SK-N-SH (cell line): Measurements from ENCODE around the gene AGO3. TPM values are rescaled to one million over a fixed set of nuclear protein-coding genes. Genes with fewer than 3 reads are reported as not detected.
A peak's percentile ranks its signal among the peaks of the same experiment; 100 is the strongest.

ENCODE experiments used
- CTCF ChIA-PET: fragments of 300-600, 350-600 bp; formaldehyde crosslinking; extraction: SDS; loops from one replicate; lab custom pipeline; 2021; lab: Yijun Ruan, JAX
- POLR2A ChIA-PET: fragments of 350-600 bp; sonication (Branson Sonifier 250); formaldehyde crosslinking; extraction: SDS; loops from one replicate; lab custom pipeline; 2020; ENCODE audit warnings: antibody characterized with exemption, inconsistent platforms; lab: Yijun Ruan, JAX
- DNase-seq: peaks from one replicate; pipeline ENCODE4 v3.0.0; 2012
- H2AFZ ChIP-seq: fragments of 200-600 bp; sonication (generic); 2 replicates; pipeline ENCODE4 v1.8.1; 2016; ENCODE audit warnings: antibody characterized with exemption, mild to moderate bottlenecking, low read depth
- H3F3A ChIP-seq: fragments of 200-600 bp; sonication (generic); replicated peaks from 2 replicates; pipeline ENCODE3; 2016; ENCODE audit warnings: antibody characterized with exemption, mild to moderate bottlenecking; ENCODE audit not compliant: insufficient read depth
- H3K27ac ChIP-seq, 2 experiments: fragments of 200-500 bp in 1 of 2; fragments of 200-600 bp in 1 of 2; sonication (Bioruptor generic) in 1 of 2; sonication (generic), shearing (Covaris generic) in 1 of 2; 2 replicates each; pipeline versions ENCODE4 v1.5.1 to v1.6.1; 2014 to 2016; ENCODE audit warnings: low read depth in 2 of 2, inconsistent platforms in 1 of 2, low read length in 1 of 2, mild to moderate bottlenecking in 1 of 2, mixed read lengths in 1 of 2
- H3K27me3 ChIP-seq: fragments of 200-600 bp; sonication (generic), shearing (Covaris generic); 2 replicates; pipeline ENCODE4 v1.6.1; 2016; ENCODE audit warnings: mixed run types; ENCODE audit not compliant: insufficient read depth
- H3K36me3 ChIP-seq, 2 experiments: fragments of 200-500 bp in 1 of 2; fragments of 200-600 bp in 1 of 2; sonication (Bioruptor generic) in 1 of 2; sonication (generic) in 1 of 2; replicated peaks in 1 of 2; 2 replicates each; pipeline versions ENCODE3 to v1.5.1; 2014 to 2016; ENCODE audit warnings: low read length in 1 of 2, mild to moderate bottlenecking in 1 of 2; ENCODE audit not compliant: insufficient read depth in 2 of 2, control insufficient read depth in 1 of 2
- H3K4me1 ChIP-seq, 2 experiments: fragments of 200-500 bp in 1 of 2; fragments of 200-600 bp in 1 of 2; sonication (Bioruptor generic) in 1 of 2; sonication (generic), shearing (Covaris generic) in 1 of 2; 2 replicates each; pipeline versions ENCODE4 v1.5.1 to v1.6.1; 2014 to 2016; ENCODE audit warnings: low read depth in 1 of 2, low read length in 1 of 2, mixed run types in 1 of 2; ENCODE audit not compliant: insufficient read depth in 2 of 2, control insufficient read depth in 1 of 2
- H3K4me2 ChIP-seq: fragments of 200-600 bp; sonication (generic), shearing (Covaris generic); 2 replicates; pipeline ENCODE4 v1.6.1; 2017; ENCODE audit warnings: mixed run types
- H3K4me3 ChIP-seq, 2 experiments: fragments of 200-500 bp in 1 of 2; fragments of 200-600 bp in 1 of 2; sonication (Bioruptor generic) in 1 of 2; sonication (generic), shearing (Covaris generic) in 1 of 2; 2 replicates each; pipeline versions ENCODE4 v1.5.1 to v1.8.1; 2014 to 2016; ENCODE audit warnings: low read depth in 2 of 2, inconsistent platforms in 1 of 2, low read length in 1 of 2, mild to moderate bottlenecking in 1 of 2, mixed read lengths in 1 of 2, moderate library complexity in 1 of 2
- H3K79me2 ChIP-seq: fragments of 200-600 bp; sonication (generic); 2 replicates; pipeline ENCODE4 v1.8.1; 2017; ENCODE audit warnings: mild to moderate bottlenecking; ENCODE audit not compliant: insufficient read depth
- H3K9ac ChIP-seq: fragments of 200-600 bp; sonication (generic); 2 replicates; pipeline ENCODE4 v1.6.1; 2017; ENCODE audit warnings: mixed run types
- H3K9me2 ChIP-seq: fragments of 200-600 bp; sonication (generic); 2 replicates; pipeline ENCODE4 v1.6.1; 2017; ENCODE audit warnings: mixed run types
- H3K9me3 ChIP-seq: fragments of 200-600 bp; sonication (generic); 2 replicates; pipeline ENCODE4 v1.6.1; 2017; ENCODE audit warnings: mixed run types, mild to moderate bottlenecking, moderate library complexity
- H4K20me1 ChIP-seq: fragments of 200-600 bp; sonication (generic); 2 replicates; pipeline ENCODE4 v1.6.1; 2017; ENCODE audit warnings: mild to moderate bottlenecking, mixed run types; ENCODE audit not compliant: insufficient read depth
- CHD2 ChIP-seq: fragments of 150-350 bp; IDR thresholded peaks from 2 replicates; pipeline ENCODE4 v1.6.1; 2018; ENCODE audit warnings: low read length; ENCODE audit not compliant: partially characterized antibody
- FOSL2 ChIP-seq: IDR thresholded peaks from 2 replicates; pipeline ENCODE4 v1.4.0; 2012; ENCODE audit warnings: low read depth, mild to moderate bottlenecking, moderate library complexity, borderline replicate concordance
- FOXJ3 ChIP-seq: sonication (generic); formaldehyde crosslinking; IDR thresholded peaks from 2 replicates; pipeline ENCODE4 v1.5.1; 2020; ENCODE audit warnings: mild to moderate bottlenecking, missing genetic modification reagents
- FOXM1 ChIP-seq: IDR thresholded peaks from 2 replicates; pipeline ENCODE4 v1.4.0; 2012; ENCODE audit warnings: low read depth, mild to moderate bottlenecking
- GATA2 ChIP-seq: sonication (generic); formaldehyde crosslinking; IDR thresholded peaks from 2 replicates; pipeline ENCODE4 v1.5.0; 2020; ENCODE audit warnings: mild to moderate bottlenecking, missing genetic modification reagents
- MXI1 ChIP-seq: IDR thresholded peaks from 2 replicates; pipeline ENCODE4 v1.6.1; 2012; ENCODE audit warnings: mild to moderate bottlenecking, low read depth, low read length, improper control_type of control experiment
- POLR2AphosphoS5 ChIP-seq: IDR thresholded peaks from 2 replicates; pipeline ENCODE4 v1.6.1; 2012; ENCODE audit warnings: low read depth, low read length
- RCOR1 ChIP-seq: fragments of 150-350 bp; IDR thresholded peaks from 2 replicates; pipeline ENCODE4 v1.6.1; 2017; ENCODE audit warnings: antibody characterized with exemption, low read length
- SIN3A ChIP-seq: IDR thresholded peaks from 2 replicates; pipeline ENCODE4 v1.6.1; 2012; ENCODE audit warnings: low read depth, mild to moderate bottlenecking, low read length, moderate library complexity, borderline replicate concordance
- SMC3 ChIP-seq: IDR thresholded peaks from 2 replicates; pipeline ENCODE4 v1.6.1; 2012; ENCODE audit warnings: low read depth, low read length, improper control_type of control experiment
- TCF12 ChIP-seq: IDR thresholded peaks from 2 replicates; pipeline ENCODE4 v1.4.0; 2012
- TEAD4 ChIP-seq: IDR thresholded peaks from 2 replicates; pipeline ENCODE4 v1.4.0; 2012; ENCODE audit warnings: mild to moderate bottlenecking, borderline replicate concordance; ENCODE audit not compliant: insufficient read depth
- WGBS: methylation state at CpG from one replicate; pipeline ENCODE4 v1.1.6; 2017; ENCODE audit warnings: low lambda C conversion rate; 5-methylcytosine and 5-hydroxymethylcytosine counted together
- polyA plus RNA-seq, 3 experiments: library from polyadenylated mRNA; depleted of rRNA; stranded (reverse); fragments of >200 nt; gene quantifications; 2 replicates each; pipeline ENCODE4 v1.2.3, GENCODE V29; 2012
- TF ChIP-seq, protein P1 (sequence below): fragments of 200-600 bp; sonication (generic); IDR thresholded peaks from 2 replicates; pipeline ENCODE4 v1.6.1; 2017; ENCODE audit warnings: antibody characterized with exemption, mild to moderate bottlenecking, moderate library complexity
- TF ChIP-seq, protein P2 (sequence below): fragments of 150-350 bp; IDR thresholded peaks from 2 replicates; pipeline ENCODE4 v1.6.1; 2017; ENCODE audit warnings: antibody characterized with exemption, low read length, low read depth, borderline replicate concordance
- TF ChIP-seq, protein P3 (sequence below): IDR thresholded peaks from 2 replicates; pipeline ENCODE4; 2012
- TF ChIP-seq, protein P4 (sequence below): IDR thresholded peaks from 2 replicates; pipeline ENCODE4 v1.6.1; 2012; ENCODE audit warnings: mild to moderate bottlenecking, low read depth, low read length, moderate library complexity
- TF ChIP-seq, protein P5 (sequence below): fragments of 150-350 bp; IDR thresholded peaks from 2 replicates; pipeline ENCODE4 v1.6.1; 2016; ENCODE audit warnings: mild to moderate bottlenecking, low read depth, low read length
- TF ChIP-seq, protein P6 (sequence below): IDR thresholded peaks from 2 replicates; pipeline ENCODE4 v1.4.0; 2012; ENCODE audit warnings: low read depth

Gene AGO3
- polyA plus RNA-seq, 1 of the 3 experiments (the other 2 are of a cell fraction) = 6.7 TPM

DNA sequence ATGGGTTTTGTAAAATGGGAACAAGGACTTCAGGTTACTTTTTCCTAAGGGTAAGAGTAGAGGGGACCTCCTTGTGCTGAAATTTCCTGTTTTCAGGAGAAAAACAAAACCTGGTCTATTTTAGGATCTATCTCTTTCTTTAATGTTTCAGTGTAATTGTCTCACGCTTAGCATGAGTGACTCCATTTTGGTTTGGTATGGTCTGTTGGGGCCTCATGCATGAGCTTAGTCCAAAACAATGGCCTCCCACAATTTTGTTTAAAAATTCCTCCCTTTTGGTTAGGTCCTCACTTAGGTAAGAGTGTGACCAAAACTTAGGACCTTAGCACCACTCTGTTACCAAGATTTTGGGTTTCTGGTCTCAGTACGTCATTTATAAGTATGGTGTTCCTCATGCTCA is 85.8 kb downstream of the AGO3 start (continued):
- TF ChIP-seq, protein P1, sequence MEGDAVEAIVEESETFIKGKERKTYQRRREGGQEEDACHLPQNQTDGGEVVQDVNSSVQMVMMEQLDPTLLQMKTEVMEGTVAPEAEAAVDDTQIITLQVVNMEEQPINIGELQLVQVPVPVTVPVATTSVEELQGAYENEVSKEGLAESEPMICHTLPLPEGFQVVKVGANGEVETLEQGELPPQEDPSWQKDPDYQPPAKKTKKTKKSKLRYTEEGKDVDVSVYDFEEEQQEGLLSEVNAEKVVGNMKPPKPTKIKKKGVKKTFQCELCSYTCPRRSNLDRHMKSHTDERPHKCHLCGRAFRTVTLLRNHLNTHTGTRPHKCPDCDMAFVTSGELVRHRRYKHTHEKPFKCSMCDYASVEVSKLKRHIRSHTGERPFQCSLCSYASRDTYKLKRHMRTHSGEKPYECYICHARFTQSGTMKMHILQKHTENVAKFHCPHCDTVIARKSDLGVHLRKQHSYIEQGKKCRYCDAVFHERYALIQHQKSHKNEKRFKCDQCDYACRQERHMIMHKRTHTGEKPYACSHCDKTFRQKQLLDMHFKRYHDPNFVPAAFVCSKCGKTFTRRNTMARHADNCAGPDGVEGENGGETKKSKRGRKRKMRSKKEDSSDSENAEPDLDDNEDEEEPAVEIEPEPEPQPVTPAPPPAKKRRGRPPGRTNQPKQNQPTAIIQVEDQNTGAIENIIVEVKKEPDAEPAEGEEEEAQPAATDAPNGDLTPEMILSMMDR = no peak
- no peak for TF ChIP-seq RCOR1
- TF ChIP-seq FOXM1 = no peak
- TF ChIP-seq, all 33 proteins: peak for 0

DNA sequence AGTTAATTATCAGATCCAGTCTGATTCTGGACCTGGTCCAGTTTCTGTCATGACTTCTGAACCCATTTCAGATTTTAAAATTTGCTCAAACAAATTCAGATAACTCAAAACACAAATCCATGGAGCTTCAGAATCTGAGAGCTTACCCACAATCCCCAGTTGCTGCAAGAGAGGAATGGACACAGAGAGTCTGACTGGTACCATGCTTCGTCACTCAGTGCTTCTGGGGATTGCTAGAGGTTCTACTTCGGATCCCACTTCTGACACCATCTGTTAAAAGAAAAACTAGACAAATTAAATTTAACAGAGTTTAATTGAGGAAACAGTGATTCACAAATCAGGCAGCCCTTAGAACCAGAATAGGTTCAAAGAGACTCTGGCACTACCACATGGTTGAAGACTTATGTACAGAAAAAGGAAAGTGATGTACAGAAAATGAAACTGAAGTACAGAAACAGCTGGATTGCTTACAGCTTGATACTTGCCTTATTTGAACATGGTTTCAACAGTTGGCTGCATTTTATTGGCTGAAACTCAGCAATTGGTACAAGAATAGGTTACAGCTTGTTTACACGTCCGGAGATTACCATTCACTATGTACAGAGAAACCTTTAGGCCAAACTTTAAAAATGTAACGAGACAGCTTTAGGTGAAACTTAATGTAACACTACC is 92.3 kb downstream of the AGO3 start:
- POLR2A ChIA-PET = no interaction called here
- no peaks in the 10 kb centered on the region for H3K9me3 ChIP-seq
- no peak overlapping the region for H3K4me2 ChIP-seq
- no peaks in the 10 kb centered on the region for H3K9me2 ChIP-seq
- no peak for DNase-seq
- H3K36me3 ChIP-seq = peaks cover 16 to 57% of the 10 kb centered on the region in 2 experiments
- peaks cover 26% of the 10 kb centered on the region for H3F3A ChIP-seq
- H3K4me1 ChIP-seq = peaks cover 0 to 10% of the 10 kb centered on the region in 2 experiments; a peak in 2 of 4 replicates
- WGBS = 96% methylated on average over 5 of the region's 5 CpGs
- H3K27ac ChIP-seq = peak overlapping the region in 1 of 2 experiments; percentile 57; a peak in 2 of 4 replicates
- H2AFZ ChIP-seq = no peak overlapping the region
- H4K20me1 ChIP-seq = no peaks in the 10 kb centered on the region
- H3K27me3 ChIP-seq = no peaks in the 10 kb centered on the region
- H3K79me2 ChIP-seq = no peaks in the 10 kb centered on the region
- CTCF ChIA-PET = no interaction called here
- no peak overlapping the region for H3K9ac ChIP-seq
- H3K4me3 ChIP-seq = no peak overlapping the region
- TF ChIP-seq, protein P2, sequence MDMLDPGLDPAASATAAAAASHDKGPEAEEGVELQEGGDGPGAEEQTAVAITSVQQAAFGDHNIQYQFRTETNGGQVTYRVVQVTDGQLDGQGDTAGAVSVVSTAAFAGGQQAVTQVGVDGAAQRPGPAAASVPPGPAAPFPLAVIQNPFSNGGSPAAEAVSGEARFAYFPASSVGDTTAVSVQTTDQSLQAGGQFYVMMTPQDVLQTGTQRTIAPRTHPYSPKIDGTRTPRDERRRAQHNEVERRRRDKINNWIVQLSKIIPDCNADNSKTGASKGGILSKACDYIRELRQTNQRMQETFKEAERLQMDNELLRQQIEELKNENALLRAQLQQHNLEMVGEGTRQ = no peak
- TF ChIP-seq, protein P3, sequence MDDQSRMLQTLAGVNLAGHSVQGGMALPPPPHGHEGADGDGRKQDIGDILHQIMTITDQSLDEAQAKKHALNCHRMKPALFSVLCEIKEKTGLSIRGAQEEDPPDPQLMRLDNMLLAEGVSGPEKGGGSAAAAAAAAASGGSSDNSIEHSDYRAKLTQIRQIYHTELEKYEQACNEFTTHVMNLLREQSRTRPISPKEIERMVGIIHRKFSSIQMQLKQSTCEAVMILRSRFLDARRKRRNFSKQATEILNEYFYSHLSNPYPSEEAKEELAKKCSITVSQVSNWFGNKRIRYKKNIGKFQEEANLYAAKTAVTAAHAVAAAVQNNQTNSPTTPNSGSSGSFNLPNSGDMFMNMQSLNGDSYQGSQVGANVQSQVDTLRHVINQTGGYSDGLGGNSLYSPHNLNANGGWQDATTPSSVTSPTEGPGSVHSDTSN = no peak
- TF ChIP-seq, protein P4, sequence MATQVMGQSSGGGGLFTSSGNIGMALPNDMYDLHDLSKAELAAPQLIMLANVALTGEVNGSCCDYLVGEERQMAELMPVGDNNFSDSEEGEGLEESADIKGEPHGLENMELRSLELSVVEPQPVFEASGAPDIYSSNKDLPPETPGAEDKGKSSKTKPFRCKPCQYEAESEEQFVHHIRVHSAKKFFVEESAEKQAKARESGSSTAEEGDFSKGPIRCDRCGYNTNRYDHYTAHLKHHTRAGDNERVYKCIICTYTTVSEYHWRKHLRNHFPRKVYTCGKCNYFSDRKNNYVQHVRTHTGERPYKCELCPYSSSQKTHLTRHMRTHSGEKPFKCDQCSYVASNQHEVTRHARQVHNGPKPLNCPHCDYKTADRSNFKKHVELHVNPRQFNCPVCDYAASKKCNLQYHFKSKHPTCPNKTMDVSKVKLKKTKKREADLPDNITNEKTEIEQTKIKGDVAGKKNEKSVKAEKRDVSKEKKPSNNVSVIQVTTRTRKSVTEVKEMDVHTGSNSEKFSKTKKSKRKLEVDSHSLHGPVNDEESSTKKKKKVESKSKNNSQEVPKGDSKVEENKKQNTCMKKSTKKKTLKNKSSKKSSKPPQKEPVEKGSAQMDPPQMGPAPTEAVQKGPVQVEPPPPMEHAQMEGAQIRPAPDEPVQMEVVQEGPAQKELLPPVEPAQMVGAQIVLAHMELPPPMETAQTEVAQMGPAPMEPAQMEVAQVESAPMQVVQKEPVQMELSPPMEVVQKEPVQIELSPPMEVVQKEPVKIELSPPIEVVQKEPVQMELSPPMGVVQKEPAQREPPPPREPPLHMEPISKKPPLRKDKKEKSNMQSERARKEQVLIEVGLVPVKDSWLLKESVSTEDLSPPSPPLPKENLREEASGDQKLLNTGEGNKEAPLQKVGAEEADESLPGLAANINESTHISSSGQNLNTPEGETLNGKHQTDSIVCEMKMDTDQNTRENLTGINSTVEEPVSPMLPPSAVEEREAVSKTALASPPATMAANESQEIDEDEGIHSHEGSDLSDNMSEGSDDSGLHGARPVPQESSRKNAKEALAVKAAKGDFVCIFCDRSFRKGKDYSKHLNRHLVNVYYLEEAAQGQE = no peak
- no peak for TF ChIP-seq SMC3
- TF ChIP-seq CHD2 = no peak
- no peak for TF ChIP-seq FOXJ3
- TF ChIP-seq, protein P5, sequence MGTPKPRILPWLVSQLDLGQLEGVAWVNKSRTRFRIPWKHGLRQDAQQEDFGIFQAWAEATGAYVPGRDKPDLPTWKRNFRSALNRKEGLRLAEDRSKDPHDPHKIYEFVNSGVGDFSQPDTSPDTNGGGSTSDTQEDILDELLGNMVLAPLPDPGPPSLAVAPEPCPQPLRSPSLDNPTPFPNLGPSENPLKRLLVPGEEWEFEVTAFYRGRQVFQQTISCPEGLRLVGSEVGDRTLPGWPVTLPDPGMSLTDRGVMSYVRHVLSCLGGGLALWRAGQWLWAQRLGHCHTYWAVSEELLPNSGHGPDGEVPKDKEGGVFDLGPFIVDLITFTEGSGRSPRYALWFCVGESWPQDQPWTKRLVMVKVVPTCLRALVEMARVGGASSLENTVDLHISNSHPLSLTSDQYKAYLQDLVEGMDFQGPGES = no peak
- no peak for TF ChIP-seq TCF12
- TF ChIP-seq, protein P1 = no peak
- TF ChIP-seq TEAD4 = no peak
- TF ChIP-seq GATA2 (CRISPR knock-in tag) = no peak
- TF ChIP-seq FOSL2 = no peak
- TF ChIP-seq, protein P6, sequence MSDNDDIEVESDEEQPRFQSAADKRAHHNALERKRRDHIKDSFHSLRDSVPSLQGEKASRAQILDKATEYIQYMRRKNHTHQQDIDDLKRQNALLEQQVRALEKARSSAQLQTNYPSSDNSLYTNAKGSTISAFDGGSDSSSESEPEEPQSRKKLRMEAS = no peak
- TF ChIP-seq POLR2AphosphoS5 = no peak
- no peak for TF ChIP-seq RCOR1
- TF ChIP-seq SIN3A = no peak
- no peak for TF ChIP-seq MXI1
